Neural progenitor cell (in vitro differentiated cells): ENCODE data around the gene DACH1. TPM values are rescaled to one million over a fixed set of nuclear protein-coding genes. Genes with fewer than 3 reads are reported as not detected.

Experiments used
- DNase-seq: peaks from one replicate; pipeline ENCODE4 v3.0.0-alpha.2; 2016; ENCODE audit warnings: low spot score
- H2AFZ ChIP-seq: fragments of 200-600 bp; sonication (generic); replicated peaks from 2 replicates; pipeline ENCODE4 v1.6.1; 2016; ENCODE audit warnings: antibody characterized with exemption
- H3F3A ChIP-seq: fragments of 200-600 bp; sonication (generic); 2 replicates; pipeline ENCODE4 v1.6.1; 2016; ENCODE audit warnings: antibody characterized with exemption, low read depth
- H3K27ac ChIP-seq: fragments of 200-600 bp; sonication (generic); 2 replicates; pipeline ENCODE4 v1.5.1; 2016; ENCODE audit warnings: mild to moderate bottlenecking
- H3K27me3 ChIP-seq: fragments of 200-600 bp; sonication (generic); 2 replicates; pipeline ENCODE4 v1.6.1; 2016; ENCODE audit warnings: mild to moderate bottlenecking, moderate library complexity
- H3K36me3 ChIP-seq: fragments of 200-600 bp; sonication (generic); 2 replicates; pipeline ENCODE4 v1.5.1; 2016
- H3K4me1 ChIP-seq: fragments of 200-600 bp; sonication (generic); 2 replicates; pipeline ENCODE4 v1.6.1; 2016; ENCODE audit warnings: mixed run types
- H3K4me2 ChIP-seq: fragments of 200-600 bp; sonication (generic); 2 replicates; pipeline ENCODE4 v1.6.1; 2016
- H3K4me3 ChIP-seq: fragments of 200-600 bp; sonication (generic); 2 replicates; pipeline ENCODE4 v1.5.1; 2016
- H3K79me2 ChIP-seq: fragments of 200-600 bp; sonication (generic); 2 replicates; pipeline ENCODE4 v1.6.1; 2016; ENCODE audit warnings: low read depth
- H3K9ac ChIP-seq: fragments of 200-600 bp; sonication (generic); 2 replicates; pipeline ENCODE4 v1.6.1; 2016
- H3K9me3 ChIP-seq: fragments of 200-600 bp; sonication (generic); 2 replicates; pipeline ENCODE4 v1.5.1; 2016; ENCODE audit warnings: low read depth
- H4K20me1 ChIP-seq: fragments of 200-600 bp; sonication (generic); 2 replicates; pipeline ENCODE4 v1.6.1; 2016; ENCODE audit warnings: low read depth
- H3K27ac Mint-ChIP-seq: 3 replicates; pipeline ENCODE4 v1.8.0; 2021; ENCODE audit warnings: mixed read lengths
- H3K27me3 Mint-ChIP-seq: 2 replicates; pipeline ENCODE4 v1.8.0; 2022; ENCODE audit warnings: low read depth, mild to moderate bottlenecking, inconsistent platforms, moderate library complexity, mixed read lengths; ENCODE audit not compliant: insufficient read depth
- H3K36me3 Mint-ChIP-seq: 3 replicates; pipeline ENCODE4 v1.8.0; 2021; ENCODE audit warnings: mixed read lengths
- H3K4me1 Mint-ChIP-seq: 3 replicates; pipeline ENCODE4 v1.8.0; 2021; ENCODE audit warnings: mixed read lengths
- H3K4me3 Mint-ChIP-seq: 3 replicates; pipeline ENCODE4 v1.8.0; 2021; ENCODE audit warnings: mild to moderate bottlenecking, moderate library complexity, mixed read lengths
- H3K9me3 Mint-ChIP-seq: 3 replicates; pipeline ENCODE4 v1.8.0; 2020; ENCODE audit warnings: mixed read lengths
- EZH2 ChIP-seq: fragments of 200-600 bp; sonication (generic); IDR thresholded peaks from 2 replicates; pipeline ENCODE4 v1.6.1; 2017; ENCODE audit warnings: antibody characterized with exemption, mild to moderate bottlenecking, moderate library complexity
- EZH2phosphoT487 ChIP-seq: fragments of 200-600 bp; sonication (generic); IDR thresholded peaks from 2 replicates; pipeline ENCODE4 v1.6.1; 2017; ENCODE audit warnings: antibody characterized with exemption
- total RNA-seq: library from RNA; depleted of rRNA; stranded (reverse); fragments of >200 nt; gene quantifications from 2 replicates; pipeline ENCODE4 v1.2.3, GENCODE V29; 2015; ENCODE audit warnings: low replicate concordance
- TF ChIP-seq, protein P1 (sequence below): fragments of 200-600 bp; sonication (generic); IDR thresholded peaks from 2 replicates; pipeline ENCODE4 v1.5.1; 2017; ENCODE audit warnings: antibody characterized with exemption, mild to moderate bottlenecking

DACH1 gene
- total RNA-seq, 1 donor from 2014 or later: 27.6 TPM

- Histone ChIP-seq H3K9me3 (no peaks in the 10 kb centered on the region), H3K79me2 (peaks cover 9% of the 10 kb centered on the region), H3K4me3 (no peak overlapping the region), H3K4me2 (no peak overlapping the region), H3F3A (no peaks in the 10 kb centered on the region), H3K4me1 (no peaks in the 10 kb centered on the region), H3K9ac (no peak overlapping the region), H3K36me3 (no peaks in the 10 kb centered on the region), H3K27ac (no peak overlapping the region), H2AFZ (no peak overlapping the region), H3K27me3 (no peaks in the 10 kb centered on the region), H4K20me1 (no peaks in the 10 kb centered on the region)
- H3K4me3 Mint-ChIP-seq: no peak overlapping the region
- H3K4me1 Mint-ChIP-seq: peaks cover 10% of the 10 kb centered on the region
- H3K36me3 Mint-ChIP-seq: peaks cover 21% of the 10 kb centered on the region
- H3K9me3 Mint-ChIP-seq: peaks cover 10% of the 10 kb centered on the region
- no peak for DNase-seq
- no peak overlapping the region for H3K27ac Mint-ChIP-seq
- no peaks in the 10 kb centered on the region for H3K27me3 Mint-ChIP-seq
- TF ChIP-seq, protein P1, sequence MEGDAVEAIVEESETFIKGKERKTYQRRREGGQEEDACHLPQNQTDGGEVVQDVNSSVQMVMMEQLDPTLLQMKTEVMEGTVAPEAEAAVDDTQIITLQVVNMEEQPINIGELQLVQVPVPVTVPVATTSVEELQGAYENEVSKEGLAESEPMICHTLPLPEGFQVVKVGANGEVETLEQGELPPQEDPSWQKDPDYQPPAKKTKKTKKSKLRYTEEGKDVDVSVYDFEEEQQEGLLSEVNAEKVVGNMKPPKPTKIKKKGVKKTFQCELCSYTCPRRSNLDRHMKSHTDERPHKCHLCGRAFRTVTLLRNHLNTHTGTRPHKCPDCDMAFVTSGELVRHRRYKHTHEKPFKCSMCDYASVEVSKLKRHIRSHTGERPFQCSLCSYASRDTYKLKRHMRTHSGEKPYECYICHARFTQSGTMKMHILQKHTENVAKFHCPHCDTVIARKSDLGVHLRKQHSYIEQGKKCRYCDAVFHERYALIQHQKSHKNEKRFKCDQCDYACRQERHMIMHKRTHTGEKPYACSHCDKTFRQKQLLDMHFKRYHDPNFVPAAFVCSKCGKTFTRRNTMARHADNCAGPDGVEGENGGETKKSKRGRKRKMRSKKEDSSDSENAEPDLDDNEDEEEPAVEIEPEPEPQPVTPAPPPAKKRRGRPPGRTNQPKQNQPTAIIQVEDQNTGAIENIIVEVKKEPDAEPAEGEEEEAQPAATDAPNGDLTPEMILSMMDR: no peak
- TF ChIP-seq EZH2phosphoT487: no peak
- no peak for TF ChIP-seq EZH2
Measured at GRCh38 chr13:71814806-71815360, 52.1 kb downstream of the DACH1 start.

- Mint-ChIP-seq H3K4me1 (peaks cover 10% of the 10 kb centered on the region), H3K27ac (no peak overlapping the region), H3K9me3 (peaks cover 5% of the 10 kb centered on the region), H3K4me3 (no peak overlapping the region), H3K36me3 (peaks cover 7% of the 10 kb centered on the region), H3K27me3 (no peaks in the 10 kb centered on the region)
- no peak overlapping the region for H2AFZ ChIP-seq
- no peaks in the 10 kb centered on the region for H3F3A ChIP-seq
- H3K27ac ChIP-seq: no peak overlapping the region
- no peaks in the 10 kb centered on the region for H3K9me3 ChIP-seq
- no peak overlapping the region for H3K4me2 ChIP-seq
- no peaks in the 10 kb centered on the region for H4K20me1 ChIP-seq
- no peak overlapping the region for H3K9ac ChIP-seq
- no peaks in the 10 kb centered on the region for H3K36me3 ChIP-seq
- H3K4me3 ChIP-seq: no peak overlapping the region
- TF ChIP-seq, protein P1: no peak
- TF ChIP-seq EZH2 (no peak), EZH2phosphoT487 (no peak)
- peaks cover 9% of the 10 kb centered on the region for H3K79me2 ChIP-seq
- DNase-seq: no peak
- no peaks in the 10 kb centered on the region for H3K27me3 ChIP-seq
- H3K4me1 ChIP-seq: no peaks in the 10 kb centered on the region
Measured at GRCh38 chr13:71813187-71813586, 53.8 kb downstream of the DACH1 start.

DNA sequence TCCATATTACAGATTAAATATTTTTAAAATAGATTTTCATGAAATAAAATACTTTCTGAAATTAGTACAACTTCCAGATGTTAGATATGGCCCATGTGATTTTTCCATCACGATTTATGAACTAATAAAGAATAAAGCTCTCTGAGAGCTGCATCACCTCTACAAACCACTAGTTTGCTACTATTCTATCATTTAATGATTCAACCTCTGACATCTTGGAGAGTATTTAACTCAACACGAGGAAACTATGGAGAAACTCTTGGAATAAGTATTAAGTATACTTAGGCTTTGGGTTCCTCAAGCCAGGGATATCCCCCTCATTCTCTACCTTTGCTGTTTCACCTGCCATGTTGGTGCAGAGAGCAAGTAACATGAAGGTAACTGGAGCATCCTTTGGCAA is 55.7 kb downstream of the DACH1 start:
- peaks cover 6% of the 10 kb centered on the region for H3K36me3 Mint-ChIP-seq
- H3K27ac Mint-ChIP-seq: no peak overlapping the region
- H3K9ac ChIP-seq: no peak overlapping the region
- TF ChIP-seq EZH2: no peak
- TF ChIP-seq, protein P1: peak; percentile 11
- H3K4me2 ChIP-seq: no peak overlapping the region
- no peaks in the 10 kb centered on the region for H3K27me3 ChIP-seq
- H3K4me3 ChIP-seq: no peak overlapping the region
- no peak for DNase-seq
- peaks cover 10% of the 10 kb centered on the region for H3K4me1 Mint-ChIP-seq
- H3K27ac ChIP-seq: no peak overlapping the region
- H3K4me1 ChIP-seq: no peaks in the 10 kb centered on the region
- no peak overlapping the region for H3K4me3 Mint-ChIP-seq
- H3K9me3 Mint-ChIP-seq: peaks cover 2% of the 10 kb centered on the region
- H3K27me3 Mint-ChIP-seq: no peaks in the 10 kb centered on the region
- no peaks in the 10 kb centered on the region for H4K20me1 ChIP-seq
- H3K9me3 ChIP-seq: no peaks in the 10 kb centered on the region
- H3K79me2 ChIP-seq: peaks cover 5% of the 10 kb centered on the region
- no peak overlapping the region for H2AFZ ChIP-seq
- no peaks in the 10 kb centered on the region for H3F3A ChIP-seq
- no peaks in the 10 kb centered on the region for H3K36me3 ChIP-seq
